Measurements from ENCODE around the gene ZNF483.
"Not testable (repeated sequence)": the region's sequence is repeated elsewhere in the genome, so short reads cannot be mapped to it uniquely, and the experiment has no call there.

The ZNF483 gene

GRCh38 chr9:111525056-111525977 lies at the start of gene ZNF483:
TSS of gene ZNF483 (plus strand) at chr9:111525179. CDS start at chr9:111527396, 2,217 bp downstream.
- peak; percentile 82 for DNase-seq

- no peak for DNase-seq
These were observed 49.8 kb upstream of the ZNF483 start for GRCh38 chr9:111475195-111475594.

GRCh38 chr9:111477677-111478076 lies 47.3 kb upstream of the ZNF483 start:
- DNase-seq, result no peak

- peak; percentile 46 for DNase-seq
These were observed 42.9 kb upstream of the ZNF483 start for GRCh38 chr9:111481885-111482636.

- peak; percentile 59 for DNase-seq
These were observed 42.1 kb upstream of the ZNF483 start for GRCh38 chr9:111482694-111483438.

- DNase-seq, result peak; percentile 39
These were observed 41.5 kb upstream of the ZNF483 start for GRCh38 chr9:111483439-111483857.

- peak; percentile 82 for DNase-seq
These were observed 41.0 kb upstream of the ZNF483 start, which contains the start of gene ECPAS for GRCh38 chr9:111483858-111484571. TSS of gene ECPAS (minus strand) at chr9:111484383. CDS start at chr9:111472918, 11,465 bp downstream.

DNA sequence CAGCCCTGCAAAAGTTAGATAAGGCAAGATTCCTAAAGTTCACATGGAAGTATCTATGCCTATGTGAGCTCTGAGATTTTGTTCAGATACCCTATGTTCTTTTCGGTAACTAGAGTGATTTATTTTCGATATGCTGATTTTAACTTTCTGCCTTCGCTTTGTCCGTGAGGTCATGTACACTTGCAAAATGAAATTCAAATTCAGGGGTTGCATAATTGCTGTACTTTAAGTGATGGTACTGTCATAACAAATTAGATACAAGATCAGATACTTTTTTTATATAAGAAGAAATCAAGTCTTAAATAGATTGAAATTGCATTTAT lies 40.4 kb upstream of the ZNF483 start:
- DNase-seq, result no peak

- DNase-seq, result not testable (repeated sequence)
These were observed 27.8 kb upstream of the ZNF483 start for GRCh38 chr9:111497196-111497595.

GRCh38 chr9:111501005-111501562 lies 23.9 kb upstream of the ZNF483 start:
- no peak for DNase-seq

DNA sequence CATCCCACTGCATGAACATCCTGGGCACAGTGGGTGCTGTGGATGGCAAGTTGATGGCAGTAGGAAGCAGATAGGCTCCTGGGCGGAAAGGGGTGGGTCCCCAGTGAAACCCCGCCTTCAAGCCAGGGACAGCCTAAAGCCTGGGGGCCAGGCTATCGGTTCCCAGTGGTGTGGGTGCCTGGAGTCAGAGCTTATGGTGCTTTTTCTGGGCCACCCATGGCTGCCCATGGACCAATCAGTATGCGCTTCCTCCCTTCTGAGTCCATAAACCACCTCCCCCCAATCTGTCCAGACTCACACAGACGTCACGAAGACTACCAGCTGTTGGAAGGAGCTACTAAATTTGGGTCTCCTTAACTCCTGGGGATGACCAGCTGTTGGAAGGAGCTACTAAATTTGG lies 23.3 kb upstream of the ZNF483 start:
- no peak for DNase-seq

DNA sequence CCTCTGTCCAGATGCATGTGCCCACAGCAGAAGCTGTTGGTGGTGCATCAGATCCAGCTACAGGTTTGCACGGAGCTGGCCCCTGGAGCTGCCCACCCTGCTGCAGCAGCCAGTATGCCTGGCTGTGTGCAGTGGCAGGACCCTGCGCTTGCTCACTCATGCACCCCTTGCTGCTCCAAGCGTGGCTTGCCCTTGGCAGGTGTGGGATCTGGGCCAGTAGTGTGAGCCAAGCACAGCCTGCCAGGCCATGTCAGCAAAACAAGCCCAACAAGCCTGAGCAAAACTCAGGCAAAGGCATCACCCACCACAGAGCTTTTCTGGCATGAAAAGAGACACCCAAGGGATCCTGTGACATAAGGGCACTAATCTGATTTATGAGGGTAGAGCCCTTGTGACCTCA lies 22.5 kb upstream of the ZNF483 start:
- DNase-seq, result no peak

GRCh38 chr9:111511581-111511980 lies 13.4 kb upstream of the ZNF483 start:
- not testable (repeated sequence) for DNase-seq

DNA sequence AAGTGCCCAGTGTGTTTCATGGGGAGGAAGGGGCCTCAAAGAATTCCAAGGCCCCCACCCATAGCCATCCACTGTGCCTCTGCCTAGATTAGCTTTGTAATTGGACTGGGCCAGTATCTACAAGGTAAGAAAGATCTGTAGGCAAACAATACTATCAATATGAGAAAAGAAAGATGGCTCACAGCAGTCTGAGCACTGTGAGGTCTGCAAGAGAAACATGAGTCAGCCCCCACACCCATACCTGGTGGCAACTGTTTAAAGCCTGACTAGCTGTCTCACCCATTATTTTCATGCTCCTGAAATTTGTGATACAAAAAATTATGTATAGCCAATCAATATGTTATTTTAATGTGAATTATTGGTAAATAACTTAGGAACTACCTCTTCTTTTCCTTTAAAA lies 10.0 kb upstream of the ZNF483 start:
- no peak for DNase-seq

GRCh38 chr9:111516061-111516465 lies 8.9 kb upstream of the ZNF483 start:
- DNase-seq, result no peak

DNA sequence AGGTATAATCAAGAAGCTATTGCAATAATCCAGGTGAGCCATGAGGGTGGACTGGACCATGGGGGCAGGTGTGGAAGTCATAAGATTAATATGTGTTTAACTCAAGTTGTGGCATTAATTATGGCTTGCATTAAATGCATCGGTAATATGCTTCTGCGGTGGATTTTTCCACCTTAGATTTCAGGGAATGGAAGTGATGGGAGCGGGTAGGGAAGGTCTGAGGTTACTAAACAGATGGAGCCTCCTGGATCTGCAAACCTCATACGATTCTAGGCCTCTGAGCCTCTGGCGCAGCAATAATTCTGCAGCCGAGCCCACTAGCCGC lies 286 bp upstream of the ZNF483 start:
- DNase-seq, result no peak

DNA sequence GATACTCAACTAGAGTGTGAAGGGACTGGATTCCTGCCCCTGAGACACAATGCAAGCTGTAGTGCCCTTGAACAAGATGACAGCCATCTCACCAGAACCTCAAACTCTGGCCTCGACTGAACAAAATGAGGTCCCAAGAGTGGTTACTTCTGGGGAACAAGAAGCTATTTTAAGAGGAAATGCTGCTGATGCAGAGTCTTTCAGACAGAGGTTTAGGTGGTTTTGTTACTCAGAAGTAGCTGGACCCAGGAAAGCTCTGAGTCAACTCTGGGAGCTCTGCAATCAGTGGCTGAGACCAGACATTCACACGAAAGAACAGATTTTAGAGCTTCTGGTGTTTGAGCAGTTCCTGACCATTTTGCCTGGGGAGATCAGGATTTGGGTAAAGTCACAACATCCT lies 2.4 kb downstream of the ZNF483 start:
- DNase-seq, result no peak

- no peak for DNase-seq
These were observed 4.8 kb downstream of the ZNF483 start for GRCh38 chr9:111529787-111530186.

- DNase-seq, result no peak
These were observed 6.7 kb downstream of the ZNF483 start for GRCh38 chr9:111531716-111532115.

DNA sequence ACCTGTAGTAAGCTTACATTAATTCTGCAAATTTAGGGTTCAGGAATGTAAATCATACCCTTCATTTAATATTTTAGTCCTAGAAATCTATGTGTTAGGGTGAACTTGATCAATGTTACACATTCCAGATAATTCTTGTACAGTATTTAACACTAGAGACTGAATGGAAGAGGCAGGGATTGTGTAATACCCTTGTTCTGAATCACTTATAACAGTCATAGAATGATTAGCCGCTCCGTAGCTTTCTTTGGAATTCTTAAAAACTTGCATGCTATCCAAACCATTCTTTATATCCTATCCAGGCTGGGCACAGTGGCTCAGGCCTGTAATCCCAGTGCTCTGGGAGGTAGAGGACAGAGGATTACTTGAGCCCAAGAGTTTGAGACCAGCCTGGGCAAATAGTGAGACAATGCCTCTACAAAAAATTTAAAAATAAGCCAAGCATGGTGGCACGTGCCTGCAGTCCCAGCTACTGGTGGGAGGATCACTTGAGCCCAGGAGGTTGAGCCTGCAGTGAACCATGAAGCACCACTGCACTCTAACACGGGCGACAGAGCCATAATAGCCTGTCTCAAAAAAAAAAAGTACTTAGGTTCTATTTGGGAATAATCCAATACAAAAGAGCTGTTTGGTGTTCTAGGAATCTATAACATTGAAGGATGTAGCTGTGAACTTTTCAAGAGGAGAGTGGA lies 8.3 kb downstream of the ZNF483 start:
- no peak for DNase-seq

DNA sequence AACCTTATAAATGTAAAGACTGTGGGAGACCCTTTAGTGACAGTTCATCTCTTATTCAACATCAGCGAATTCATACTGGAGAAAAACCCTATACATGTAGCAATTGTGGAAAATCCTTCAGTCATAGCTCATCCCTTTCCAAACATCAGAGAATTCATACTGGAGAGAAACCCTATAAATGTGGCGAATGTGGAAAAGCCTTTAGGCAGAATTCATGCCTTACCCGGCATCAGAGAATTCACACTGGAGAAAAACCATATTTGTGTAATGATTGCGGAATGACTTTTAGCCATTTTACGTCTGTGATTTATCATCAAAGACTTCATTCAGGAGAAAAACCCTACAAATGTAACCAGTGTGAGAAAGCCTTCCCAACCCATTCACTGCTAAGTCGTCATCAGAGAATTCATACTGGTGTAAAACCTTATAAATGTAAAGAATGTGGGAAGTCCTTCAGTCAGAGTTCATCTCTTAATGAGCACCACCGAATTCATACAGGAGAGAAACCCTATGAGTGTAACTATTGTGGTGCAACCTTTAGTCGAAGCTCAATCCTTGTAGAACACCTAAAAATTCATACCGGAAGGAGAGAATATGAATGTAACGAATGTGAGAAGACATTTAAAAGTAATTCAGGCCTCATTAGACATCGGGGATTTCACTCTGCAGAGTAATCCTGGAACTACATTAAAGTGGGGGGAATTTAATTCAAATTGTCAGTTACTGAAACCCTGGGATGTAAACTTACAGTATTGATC lies 17.7 kb downstream of the ZNF483 start:
- DNase-seq, result no peak

Measured in NCI-H510A (cell line).